ENCODE data around the gene PAIP2B. TPM values are rescaled to one million over a fixed set of nuclear protein-coding genes. Genes with fewer than 3 reads are reported as not detected.
"Not testable (repeated sequence)": the region's sequence is repeated elsewhere in the genome, so short reads cannot be mapped to it uniquely, and the experiment has no call there.

PAIP2B gene
- total RNA-seq, 1 experiment from 2014 or later, result 3.1 TPM

DNA sequence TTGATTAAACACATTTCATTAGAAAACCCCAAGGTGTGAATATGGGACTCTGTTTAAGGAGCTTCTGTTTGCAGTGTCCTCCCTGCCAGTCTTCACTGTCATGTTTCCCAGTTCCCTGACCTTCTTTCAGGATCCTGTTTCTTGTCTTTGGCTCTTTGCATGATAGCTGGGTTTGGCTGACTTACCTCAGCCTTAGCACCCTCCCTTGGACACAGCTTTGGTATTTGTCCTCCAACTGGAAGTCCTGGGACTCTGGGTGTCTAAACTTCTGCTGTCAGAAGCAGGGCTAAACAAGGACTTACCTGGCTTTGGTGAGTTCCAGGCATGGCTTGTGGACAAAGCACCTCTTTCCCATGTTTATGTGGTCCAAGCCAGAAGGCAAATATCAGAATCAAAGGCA, 11.2 kb upstream of the PAIP2B start:
- Histone ChIP-seq H3K27me3 (peaks cover 3% of the 10 kb centered on the region; the same call in 1 of the 2 replicates), H3K27ac (no peak overlapping the region), H3K4me1 (peaks cover 23% of the 10 kb centered on the region), H3K9me3 (replicated peaks) (0 out of 2 replicates have a peak, but pooled peaks cover 2% of the 10 kb centered on the region), H3K36me3 (no peaks in the 10 kb centered on the region), H3K4me3 (no peak overlapping the region)
- DNase-seq, result no peak

DNA sequence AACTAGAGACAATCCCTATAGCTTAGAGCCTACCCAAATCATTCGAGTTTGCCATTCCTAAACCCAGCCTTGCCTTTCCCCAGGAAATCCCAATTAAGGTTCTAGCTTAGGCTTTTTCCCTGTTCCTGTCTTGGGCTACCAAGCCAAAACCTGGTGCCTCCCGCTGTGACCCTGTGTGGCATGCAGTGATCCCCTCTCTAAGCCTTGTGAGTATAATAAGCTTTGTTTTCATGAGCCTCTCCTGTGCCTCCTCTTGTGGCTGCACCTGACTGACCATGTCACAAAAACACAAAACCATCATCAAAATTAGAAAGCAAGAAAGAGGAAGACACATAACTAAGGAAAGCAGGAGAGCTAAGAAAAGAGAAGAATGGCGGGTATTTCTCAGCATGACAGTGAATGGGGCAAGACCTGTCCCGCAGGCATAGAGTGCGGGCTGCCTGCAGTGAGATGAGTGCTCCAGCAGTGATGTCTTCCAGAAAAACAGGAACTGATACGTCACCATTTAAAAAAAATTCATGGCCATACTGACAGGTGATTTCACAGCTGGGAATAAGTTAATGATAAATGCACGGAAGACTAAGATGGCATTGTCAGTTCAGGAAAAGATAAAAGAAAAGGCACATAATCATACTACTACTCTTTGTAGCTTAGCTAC, 9.2 kb upstream of the PAIP2B start:
- Histone ChIP-seq H3K27me3 (no peaks in the 10 kb centered on the region), H3K9me3 (replicated peaks) (0 out of 2 replicates have a peak, but pooled peaks cover 5% of the 10 kb centered on the region), H3K27ac (no peak overlapping the region), H3K4me3 (no peak overlapping the region), H3K4me1 (peaks cover 15% of the 10 kb centered on the region), H3K36me3 (no peaks in the 10 kb centered on the region)
- DNase-seq, result no peak

DNA sequence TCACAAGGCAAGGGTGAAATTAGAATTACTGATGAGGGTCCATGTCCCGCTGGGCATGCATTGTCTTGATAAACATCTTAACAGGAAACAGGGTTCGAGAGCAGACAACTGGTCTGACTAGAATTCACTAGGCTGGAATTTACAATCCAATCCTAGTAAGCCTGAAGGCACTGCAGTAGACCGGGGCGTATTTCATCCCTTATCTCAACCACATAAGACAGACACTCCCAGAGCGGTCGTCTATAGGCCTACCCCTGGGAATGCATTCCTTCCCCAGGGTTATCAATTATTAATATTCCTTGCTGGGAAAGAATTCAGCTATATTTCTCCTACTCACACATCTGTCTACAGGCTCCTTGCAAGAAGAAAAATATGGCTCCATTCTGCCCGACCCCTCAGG, 6.2 kb upstream of the PAIP2B start:
- H3K4me1 ChIP-seq; H3K27me3 ChIP-seq; H3K27ac ChIP-seq; DNase-seq; H3K9me3 ChIP-seq (replicated peaks); H3K36me3 ChIP-seq; H3K4me3 ChIP-seq: not testable (repeated sequence)

DNA sequence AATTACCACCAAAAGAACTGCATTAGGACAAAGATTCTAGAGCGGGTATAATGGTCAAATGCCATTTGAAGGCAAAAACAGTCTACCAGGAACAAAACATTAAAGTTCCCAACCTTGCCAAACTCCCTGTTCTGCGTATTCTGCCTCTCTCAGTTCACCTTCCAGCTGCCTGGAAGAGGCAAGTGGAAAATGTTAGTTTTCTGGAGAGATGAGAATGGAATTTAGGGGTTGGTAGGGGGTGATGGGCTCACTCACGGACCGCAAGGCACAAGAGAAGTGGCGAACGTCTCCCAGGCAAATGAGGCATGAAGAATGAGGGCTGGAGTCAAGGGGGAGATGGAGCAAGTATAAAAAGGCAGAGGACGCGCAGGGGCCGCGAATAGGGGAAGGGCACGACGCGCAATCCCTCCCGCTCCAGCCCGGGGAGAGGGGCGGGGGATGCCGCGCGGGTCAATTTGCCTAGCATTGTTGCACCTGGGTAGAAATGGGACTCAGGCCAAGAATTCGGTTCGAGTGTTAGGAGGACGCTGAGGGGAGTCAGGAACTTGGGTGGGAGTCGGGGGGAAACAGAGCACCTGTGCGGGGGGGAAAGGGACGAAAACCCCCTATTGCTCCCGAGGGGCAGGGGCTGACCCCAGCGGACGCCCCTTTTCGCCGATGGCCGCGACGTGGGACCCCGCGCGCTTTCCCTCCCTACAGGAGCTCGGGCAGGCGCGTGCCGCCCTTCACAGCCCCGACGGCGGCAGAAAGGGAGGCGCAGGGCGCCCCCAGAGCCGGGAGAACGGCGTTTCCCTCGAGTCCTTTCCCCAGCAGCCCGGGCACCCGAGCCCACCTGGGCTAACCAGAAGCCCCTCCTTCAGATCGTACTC, 573 bp downstream of the PAIP2B start:
- Histone ChIP-seq H3K9me3 (replicated peaks) (no peaks in the 10 kb centered on the region), H3K27ac (no peak overlapping the region), H3K4me1 (peaks cover 3% of the 10 kb centered on the region; the same call in 1 of the 2 replicates), H3K36me3 (no peaks in the 10 kb centered on the region), H3K4me3 (peak overlapping the region; percentile 74), H3K27me3 (no peaks in the 10 kb centered on the region)
- peak; percentile 19 to 52 for DNase-seq

DNA sequence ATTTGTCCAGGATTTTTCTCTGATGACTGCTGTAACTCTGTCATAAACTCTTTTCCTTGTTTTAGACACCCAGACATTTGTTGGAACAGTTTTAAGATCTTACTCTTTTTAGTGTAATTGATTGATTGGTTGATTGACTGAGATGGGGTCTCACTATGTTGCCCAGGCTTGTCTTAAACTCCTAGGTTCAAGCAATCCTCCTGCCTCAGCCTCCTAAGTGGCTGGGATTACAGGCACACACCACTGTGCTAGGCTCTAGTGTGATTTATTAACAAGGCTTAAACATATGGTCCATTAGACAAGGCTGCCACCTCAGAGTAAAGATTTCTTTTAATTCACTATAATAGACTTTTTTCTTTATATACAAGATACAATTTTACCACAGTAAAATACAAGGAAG, 2.0 kb downstream of the PAIP2B start:
- DNase-seq, result no peak
- no peak overlapping the region for H3K4me3 ChIP-seq
- H3K36me3 ChIP-seq, result no peaks in the 10 kb centered on the region
- H3K27ac ChIP-seq, result no peak overlapping the region
- no peaks in the 10 kb centered on the region for H3K27me3 ChIP-seq
- H3K4me1 ChIP-seq, result peaks cover 3% of the 10 kb centered on the region; the same call in 1 of the 2 replicates
- H3K9me3 ChIP-seq (replicated peaks), result no peaks in the 10 kb centered on the region

DNA sequence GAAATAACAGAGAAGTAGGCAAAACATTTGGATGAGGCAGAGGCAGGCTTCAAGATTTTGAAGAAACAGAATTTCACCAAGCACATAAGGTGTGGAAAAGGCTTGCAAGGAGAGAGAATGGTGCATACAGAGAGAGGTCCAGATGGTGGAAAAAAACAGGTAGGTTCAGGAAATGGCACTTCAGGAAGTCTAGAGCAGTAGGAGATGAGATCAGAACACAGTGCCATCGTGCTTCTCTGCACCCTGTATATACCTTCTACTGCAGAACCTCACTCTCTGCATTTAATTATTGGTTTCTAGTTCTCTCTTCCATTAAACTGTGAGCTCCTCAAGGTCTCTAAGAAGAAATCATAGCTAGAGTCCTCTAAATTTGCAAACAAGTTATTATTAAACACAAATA, 2.4 kb downstream of the PAIP2B start:
- H3K4me1 ChIP-seq, result peaks cover 3% of the 10 kb centered on the region; the same call in 1 of the 2 replicates
- H3K9me3 ChIP-seq (replicated peaks), result no peaks in the 10 kb centered on the region
- no peak for DNase-seq
- H3K4me3 ChIP-seq, result no peak overlapping the region
- H3K36me3 ChIP-seq, result no peaks in the 10 kb centered on the region
- no peaks in the 10 kb centered on the region for H3K27me3 ChIP-seq
- no peak overlapping the region for H3K27ac ChIP-seq

DNA sequence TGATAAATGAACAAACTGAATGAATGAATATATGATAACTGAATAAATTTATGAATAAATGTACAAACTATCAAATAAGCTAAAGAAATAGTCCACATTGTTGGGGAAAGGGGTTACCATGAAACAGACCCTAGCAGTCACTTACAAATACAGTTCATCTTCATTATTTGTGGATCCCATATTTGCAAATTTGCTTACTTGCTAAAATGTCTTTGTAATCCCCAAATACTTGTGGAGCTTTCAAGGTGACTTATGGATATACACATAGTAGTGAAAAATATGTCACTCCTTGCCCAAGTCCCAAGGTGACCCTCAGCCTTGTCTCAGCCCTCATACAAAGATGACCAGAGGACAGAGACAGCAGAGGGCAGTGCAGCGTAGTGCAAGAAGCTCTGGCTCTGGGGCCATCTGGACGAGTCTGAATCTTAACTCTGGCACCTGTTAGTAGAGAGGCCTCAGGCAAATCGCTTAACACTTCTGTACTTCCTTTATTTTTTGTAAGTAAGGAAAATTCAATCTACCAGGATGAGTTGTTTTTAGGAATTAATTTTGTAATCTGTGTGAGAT, 3.1 kb downstream of the PAIP2B start:
- H3K9me3 ChIP-seq (replicated peaks), result no peaks in the 10 kb centered on the region
- H3K27ac ChIP-seq, result no peak overlapping the region
- no peaks in the 10 kb centered on the region for H3K27me3 ChIP-seq
- peak; percentile 79 to 88 for DNase-seq
- no peak overlapping the region for H3K4me3 ChIP-seq
- no peaks in the 10 kb centered on the region for H3K36me3 ChIP-seq
- peaks cover 3% of the 10 kb centered on the region; the same call in 1 of the 2 replicates for H3K4me1 ChIP-seq

DNA sequence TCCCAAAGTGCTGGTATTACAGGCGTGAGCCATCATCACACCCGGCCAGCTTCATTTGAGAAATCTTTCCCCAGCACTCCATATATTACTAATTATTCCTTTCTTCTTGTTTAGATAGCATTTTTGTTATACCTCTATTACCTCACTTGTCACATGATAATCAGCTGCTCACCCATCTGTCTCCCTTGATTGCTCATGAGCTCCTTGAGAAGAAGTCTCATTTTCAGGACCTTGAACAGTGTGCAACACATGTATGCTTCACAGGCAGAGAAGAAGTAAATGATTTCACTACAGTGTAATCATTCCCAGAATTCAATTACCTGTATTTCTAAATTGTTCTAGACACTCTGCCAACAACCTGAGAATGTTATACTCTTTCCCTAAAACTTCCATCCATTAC, 6.2 kb downstream of the PAIP2B start:
- H3K27me3 ChIP-seq, result no peaks in the 10 kb centered on the region
- no peak for DNase-seq
- H3K4me1 ChIP-seq, result no peaks in the 10 kb centered on the region; the same call in 1 of the 2 replicates
- no peak overlapping the region for H3K27ac ChIP-seq
- H3K4me3 ChIP-seq, result no peak overlapping the region
- H3K9me3 ChIP-seq (replicated peaks), result no peaks in the 10 kb centered on the region
- H3K36me3 ChIP-seq, result no peaks in the 10 kb centered on the region

DNA sequence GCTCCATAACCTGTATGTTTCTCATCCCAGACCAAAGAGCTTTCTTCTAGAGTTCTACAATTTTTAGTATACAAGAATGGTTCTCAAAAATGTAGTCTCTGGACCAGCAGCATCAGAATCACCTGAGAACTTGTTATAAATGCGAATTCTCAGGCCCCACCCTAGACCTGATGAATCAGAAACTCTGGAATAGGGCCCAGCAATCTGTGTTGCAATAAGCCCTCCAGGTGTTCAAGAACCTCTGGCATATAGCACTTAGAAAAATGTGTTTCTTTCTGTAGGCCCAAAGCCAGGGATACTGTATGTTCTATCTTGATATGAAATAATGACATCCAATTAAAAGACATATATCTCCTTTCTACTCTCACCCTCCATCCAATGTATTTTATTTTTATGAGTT, 10.4 kb downstream of the PAIP2B start:
- DNase-seq, result no peak
- Histone ChIP-seq H3K4me1 (no peaks in the 10 kb centered on the region), H3K4me3 (no peak overlapping the region), H3K27ac (no peak overlapping the region), H3K36me3 (no peaks in the 10 kb centered on the region), H3K9me3 (replicated peaks) (no peaks in the 10 kb centered on the region), H3K27me3 (no peaks in the 10 kb centered on the region)

DNA sequence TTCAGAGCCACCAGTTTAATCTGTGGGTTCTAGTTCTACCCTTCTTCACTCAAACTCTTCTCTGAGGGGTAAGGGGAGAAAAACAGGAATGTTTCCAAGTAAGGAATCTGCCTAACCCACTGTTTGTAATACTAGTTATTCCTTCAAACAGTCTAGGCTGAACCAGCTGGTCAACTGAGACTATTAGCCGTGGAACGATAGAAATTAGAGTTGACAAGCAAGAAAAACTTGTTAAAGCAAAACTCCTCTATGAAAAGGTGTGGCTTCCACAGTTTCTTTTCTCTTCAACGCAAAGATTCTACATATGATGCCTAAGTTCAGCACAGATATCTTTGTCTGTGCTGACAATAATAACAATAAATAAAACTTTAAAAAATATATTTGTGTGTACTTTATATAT, 11.5 kb downstream of the PAIP2B start:
- no peaks in the 10 kb centered on the region for H3K9me3 ChIP-seq (replicated peaks)
- H3K36me3 ChIP-seq, result no peaks in the 10 kb centered on the region
- H3K4me1 ChIP-seq, result no peaks in the 10 kb centered on the region
- H3K27ac ChIP-seq, result no peak overlapping the region
- no peak overlapping the region for H3K4me3 ChIP-seq
- no peak for DNase-seq
- no peaks in the 10 kb centered on the region for H3K27me3 ChIP-seq

DNA sequence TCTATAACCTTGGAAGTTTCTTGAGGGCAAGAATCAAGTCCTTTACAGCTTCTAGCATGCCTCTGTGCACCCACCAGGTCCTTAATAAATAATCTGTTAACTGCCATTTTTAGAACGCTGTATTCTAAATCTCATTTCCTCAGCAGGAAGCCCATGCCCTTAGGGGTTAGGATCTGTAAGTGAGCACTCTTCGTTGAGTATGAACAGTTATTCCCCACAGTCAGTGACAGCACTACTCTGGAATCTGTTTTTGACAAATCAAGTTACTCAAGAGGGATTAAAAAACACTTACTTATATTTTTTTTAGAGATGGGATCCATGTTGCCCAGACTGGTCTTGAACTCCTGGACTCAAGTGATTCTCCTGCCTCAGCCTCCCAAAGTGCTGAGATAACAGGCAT, 14.6 kb downstream of the PAIP2B start:
- no peak overlapping the region for H3K4me3 ChIP-seq
- H3K36me3 ChIP-seq, result no peaks in the 10 kb centered on the region
- no peak for DNase-seq
- no peak overlapping the region for H3K27ac ChIP-seq
- H3K27me3 ChIP-seq, result no peaks in the 10 kb centered on the region
- H3K4me1 ChIP-seq, result no peaks in the 10 kb centered on the region
- H3K9me3 ChIP-seq (replicated peaks), result no peaks in the 10 kb centered on the region

DNA sequence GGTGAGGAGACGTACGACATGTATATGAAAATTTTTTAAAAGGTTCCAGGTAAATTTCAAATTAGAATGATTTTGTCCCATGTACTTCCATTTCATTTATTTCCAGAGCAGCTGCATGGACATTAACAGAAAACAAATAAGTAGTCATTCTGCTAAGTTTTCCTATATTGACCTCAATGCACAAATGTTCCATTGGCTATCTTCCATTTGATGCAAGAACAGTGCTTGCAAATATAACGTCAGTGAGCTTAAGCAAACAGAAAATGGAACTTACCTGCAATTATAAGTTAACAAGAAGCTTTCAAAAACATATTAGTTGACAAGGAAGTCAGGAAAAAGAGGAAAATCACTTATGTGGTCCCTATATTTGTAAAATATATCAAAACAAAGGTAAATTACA, 16.6 kb downstream of the PAIP2B start:
- peaks cover 4% of the 10 kb centered on the region; the same call in 1 of the 2 replicates for H3K9me3 ChIP-seq (replicated peaks)
- no peaks in the 10 kb centered on the region; the same call in 1 of the 2 replicates for H3K4me1 ChIP-seq
- no peak for DNase-seq
- H3K27ac ChIP-seq, result no peak overlapping the region
- H3K27me3 ChIP-seq, result no peaks in the 10 kb centered on the region
- no peak overlapping the region for H3K4me3 ChIP-seq
- H3K36me3 ChIP-seq, result no peaks in the 10 kb centered on the region

DNA sequence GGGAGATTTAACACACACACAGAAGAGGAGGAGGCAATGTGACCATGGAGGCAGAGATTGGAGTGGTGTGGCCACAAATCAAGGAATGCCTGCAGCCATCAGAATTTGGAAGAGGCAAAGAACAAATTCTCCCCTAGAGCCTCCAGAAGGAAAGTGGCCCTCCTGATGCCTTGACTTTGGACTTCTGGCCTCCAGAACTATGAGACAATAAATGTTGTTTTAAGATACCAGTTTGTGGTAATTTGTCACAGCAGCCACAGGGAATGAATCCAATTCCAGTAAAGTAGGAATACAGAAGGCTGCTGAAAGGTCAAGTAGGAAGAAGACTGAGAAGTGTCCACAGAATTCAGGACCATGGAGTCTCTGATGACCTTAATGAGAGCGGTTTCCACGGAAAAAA, 18.1 kb downstream of the PAIP2B start:
- DNase-seq, result no peak
- H3K36me3 ChIP-seq, result no peaks in the 10 kb centered on the region
- no peak overlapping the region for H3K4me3 ChIP-seq
- H3K27me3 ChIP-seq, result no peaks in the 10 kb centered on the region
- H3K9me3 ChIP-seq (replicated peaks), result peaks cover 4% of the 10 kb centered on the region; the same call in 1 of the 2 replicates
- H3K27ac ChIP-seq, result no peak overlapping the region
- H3K4me1 ChIP-seq, result no peaks in the 10 kb centered on the region; the same call in 1 of the 2 replicates

DNA sequence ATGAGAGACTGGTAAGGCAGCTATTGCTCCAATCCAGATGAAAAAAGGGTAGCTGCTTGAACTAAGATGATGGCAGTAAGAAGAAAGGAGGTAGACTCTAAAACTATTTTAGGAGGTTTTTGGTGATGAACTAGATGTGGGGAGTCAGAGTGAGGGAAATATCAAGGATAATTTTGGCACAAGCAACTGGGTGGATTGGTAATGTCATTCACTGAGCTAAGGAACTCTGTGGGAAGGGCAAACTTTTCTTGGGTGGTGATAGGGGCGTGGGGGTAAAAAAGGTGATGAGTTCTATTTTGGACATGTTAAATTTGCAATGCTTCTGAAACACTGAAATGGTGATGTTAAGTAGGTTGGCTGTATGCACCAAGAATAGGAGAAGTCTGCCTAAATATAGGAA, 19.3 kb downstream of the PAIP2B start:
- Histone ChIP-seq H3K4me1 (no peaks in the 10 kb centered on the region; the same call in 1 of the 2 replicates), H3K27me3 (no peaks in the 10 kb centered on the region), H3K27ac (no peak overlapping the region), H3K36me3 (no peaks in the 10 kb centered on the region), H3K9me3 (replicated peaks) (peaks cover 4% of the 10 kb centered on the region; the same call in 1 of the 2 replicates), H3K4me3 (no peak overlapping the region)
- no peak for DNase-seq

DNA sequence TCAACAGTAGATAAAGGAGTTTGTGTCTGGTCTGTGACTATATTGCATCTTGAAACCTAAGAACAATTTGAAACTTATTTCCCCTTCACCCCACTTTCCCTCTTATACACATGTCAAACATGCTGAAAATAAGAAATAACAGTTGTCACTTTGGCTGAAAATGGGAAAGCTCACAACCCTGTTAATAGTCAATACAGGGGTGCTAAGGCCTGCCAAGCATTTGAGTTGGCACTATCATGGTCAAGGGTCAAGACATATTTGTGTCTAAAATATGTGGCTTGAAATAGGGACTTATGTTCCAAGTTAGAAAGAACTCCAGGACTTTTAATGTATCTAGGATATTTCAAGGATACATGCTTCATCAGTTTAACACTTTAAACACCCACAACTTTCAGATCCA, 20.6 kb downstream of the PAIP2B start:
- Histone ChIP-seq H3K36me3 (no peaks in the 10 kb centered on the region), H3K4me1 (no peaks in the 10 kb centered on the region; the same call in 1 of the 2 replicates), H3K4me3 (no peak overlapping the region), H3K27ac (no peak overlapping the region), H3K9me3 (replicated peaks) (peaks cover 4% of the 10 kb centered on the region; the same call in 1 of the 2 replicates), H3K27me3 (no peaks in the 10 kb centered on the region)
- no peak for DNase-seq

All from SJCRH30 (cell line).